ENCODE results near the gene GPR42. TPM values are rescaled to one million over a fixed set of nuclear protein-coding genes. Genes with fewer than 3 reads are reported as not detected.
A peak's percentile ranks its signal among the peaks of the same experiment; 100 is the strongest.
"Not testable (repeated sequence)": the region's sequence is repeated elsewhere in the genome, so short reads cannot be mapped to it uniquely, and the experiment has no call there.

The GPR42 gene
- total RNA-seq, 4 donors from 2014 or later = not detected

DNA sequence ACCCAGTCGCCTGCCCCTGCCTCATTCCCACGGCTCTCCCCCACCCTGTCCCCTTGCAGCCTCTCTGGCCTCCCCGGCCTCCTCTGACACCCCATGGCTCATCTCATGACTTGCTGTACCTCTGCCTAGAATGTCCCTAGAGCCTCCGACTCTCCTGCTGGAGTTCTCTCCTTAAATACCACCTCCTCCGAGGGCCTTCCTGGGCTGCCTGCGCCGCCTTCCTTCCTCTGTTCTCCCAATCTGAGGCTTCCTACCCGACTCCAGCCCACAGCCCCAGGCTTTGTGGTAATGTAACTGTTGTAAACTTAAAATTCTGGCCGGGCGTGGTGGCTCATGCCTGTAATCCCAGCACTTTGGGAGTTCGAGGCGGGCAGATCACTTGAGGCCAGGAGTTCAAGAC, 27.7 kb downstream of the GPR42 start:
- intact Hi-C loops (cut with DNase I; ENCODE audit: low total_unique reads) = no loop called here
- TF ChIP-seq CTCF (IDR thresholded peaks at IDR 0.05) (no peak), POLR2A (IDR thresholded peaks at IDR 0.05) (no peak)
- peak in 1 of 2 donors; percentile 83 for DNase-seq (ENCODE audit: low spot score in 2 of 2)
- H3K4me3 ChIP-seq (ENCODE audit: low read depth, poor library complexity, severe bottlenecking) = no peak overlapping the region
- 87 to 89% methylated on average over 12 of the region's 12 CpGs for WGBS, 2 donors

DNA sequence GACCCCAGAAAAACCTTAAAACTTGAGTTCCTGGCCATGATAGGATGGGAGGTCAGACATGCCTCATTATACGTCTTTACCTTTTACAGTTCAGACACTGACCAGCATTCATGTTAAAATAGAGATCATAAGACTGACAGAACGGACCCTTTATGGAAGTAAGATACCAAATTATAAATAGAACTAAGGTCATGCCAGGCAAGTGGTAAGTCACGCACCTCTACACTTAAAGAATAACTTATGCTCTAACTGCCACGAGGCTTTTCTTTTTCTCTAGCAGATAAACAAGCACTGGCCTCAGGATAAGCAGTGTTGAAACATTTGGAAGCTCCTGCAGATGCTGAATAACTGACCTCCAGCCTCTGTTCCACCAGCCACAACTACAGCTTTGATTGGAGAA, 28.4 kb downstream of the GPR42 start:
- DNase-seq (ENCODE audit: low spot score in 2 of 2) = no peak
- H3K4me3 ChIP-seq (ENCODE audit: low read depth, poor library complexity, severe bottlenecking) = no peak overlapping the region
- TF ChIP-seq POLR2A (IDR thresholded peaks at IDR 0.05) = no peak
- TF ChIP-seq CTCF (IDR thresholded peaks at IDR 0.05) = no peak
- WGBS, 2 donors = 71 to 83% methylated on average over 4 of the region's 4 CpGs
- intact Hi-C loops (cut with DNase I; ENCODE audit: low total_unique reads) = no loop called here

DNA sequence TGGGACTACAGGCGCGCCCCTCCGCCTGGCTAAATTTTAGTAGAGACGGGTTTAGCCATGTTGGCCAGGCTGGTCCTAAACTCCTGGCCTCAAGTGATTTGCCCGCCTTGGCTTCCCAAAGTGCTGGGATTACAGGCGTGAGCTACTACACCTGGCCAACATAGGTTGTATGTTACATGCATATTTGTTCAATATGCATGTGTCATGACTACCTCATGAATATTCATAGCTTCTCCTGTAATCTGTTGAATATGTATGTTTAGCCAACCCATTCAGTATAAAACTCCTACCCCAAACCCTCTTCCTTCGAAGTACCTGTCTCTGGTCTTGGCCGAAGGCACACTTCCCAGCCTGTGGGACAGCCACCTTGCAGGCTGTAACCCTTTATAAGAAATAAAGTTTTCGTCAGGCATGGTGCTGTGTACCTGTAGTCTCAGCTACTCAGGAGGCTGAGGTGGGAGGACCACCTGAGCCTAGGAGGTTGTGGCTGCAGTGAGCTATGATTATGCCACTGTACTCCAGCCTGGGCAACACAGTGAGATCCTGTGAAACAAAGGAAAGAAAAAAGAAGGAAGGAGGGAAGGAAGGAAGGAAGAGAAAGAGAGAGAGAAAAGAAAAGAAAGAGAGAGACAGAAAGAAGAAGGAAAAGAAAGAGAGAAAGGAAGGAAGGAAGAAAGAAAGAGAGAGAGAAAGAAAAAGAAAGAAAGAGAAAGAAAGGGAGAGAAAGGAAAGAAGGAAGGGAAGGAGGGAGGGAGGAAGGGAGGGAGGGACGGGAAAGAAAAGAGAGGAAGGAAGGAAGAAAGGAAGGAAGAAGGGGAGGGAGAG, 29.3 kb downstream of the GPR42 start:
- no peak for DNase-seq (ENCODE audit: low spot score in 2 of 2)
- intact Hi-C loops (cut with DNase I; ENCODE audit: low total_unique reads) = no loop called here
- TF ChIP-seq POLR2A (IDR thresholded peaks at IDR 0.05) = no peak
- no peak for TF ChIP-seq CTCF (IDR thresholded peaks at IDR 0.05)
- WGBS, 2 donors = 89 to 94% methylated on average over 10 of the region's 10 CpGs
- no peak overlapping the region for H3K4me3 ChIP-seq (ENCODE audit: low read depth, poor library complexity, severe bottlenecking)

DNA sequence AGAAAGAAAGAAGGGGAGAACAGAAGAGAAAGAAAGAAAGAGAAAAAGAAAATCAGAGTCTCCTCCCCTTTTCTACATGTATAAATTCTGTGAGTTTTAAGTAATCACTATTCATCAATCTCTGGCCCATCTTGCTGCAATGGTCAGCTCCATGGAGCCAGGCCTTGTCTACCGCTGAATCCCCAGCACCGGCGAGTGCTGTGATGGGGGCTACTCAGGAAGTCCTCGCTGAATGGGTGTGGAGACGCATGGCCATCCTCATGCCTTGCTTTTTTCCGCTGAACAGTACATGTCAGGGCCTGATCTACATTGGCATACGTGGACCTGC, 29.9 kb downstream of the GPR42 start:
- intact Hi-C loops (cut with DNase I; ENCODE audit: low total_unique reads) = no loop called here
- DNase-seq (ENCODE audit: low spot score in 2 of 2) = no peak
- TF ChIP-seq POLR2A (IDR thresholded peaks at IDR 0.05) (no peak), CTCF (IDR thresholded peaks at IDR 0.05) (no peak)
- WGBS, 2 donors = 78 to 83% methylated on average over 7 of the region's 7 CpGs
- H3K4me3 ChIP-seq (ENCODE audit: low read depth, poor library complexity, severe bottlenecking) = no peak overlapping the region

DNA sequence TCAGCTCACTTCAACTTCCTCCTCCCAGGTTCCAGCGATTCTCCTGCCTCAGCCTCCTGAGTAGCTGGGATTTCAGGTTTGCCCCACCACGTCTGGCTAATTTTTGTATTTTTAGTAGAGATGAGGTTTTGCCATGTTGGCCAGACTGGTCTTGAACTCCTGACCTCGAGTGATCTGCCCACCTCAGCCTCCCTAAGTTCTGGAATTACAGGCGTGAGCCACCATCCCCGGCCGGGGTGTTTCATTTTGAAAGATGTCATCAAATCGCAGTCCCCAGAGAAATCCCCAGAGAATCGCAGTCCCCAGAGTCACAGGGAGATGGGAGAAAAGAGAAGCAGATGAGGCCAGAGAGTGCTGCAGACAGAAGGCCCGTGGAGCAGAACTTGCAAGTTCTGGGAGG, 30.5 kb downstream of the GPR42 start:
- WGBS, 2 donors = 85 to 86% methylated on average over 9 of the region's 9 CpGs
- intact Hi-C loops (cut with DNase I; ENCODE audit: low total_unique reads); H3K4me3 ChIP-seq (ENCODE audit: low read depth, poor library complexity, severe bottlenecking); DNase-seq (ENCODE audit: low spot score in 2 of 2): not testable (repeated sequence)

DNA sequence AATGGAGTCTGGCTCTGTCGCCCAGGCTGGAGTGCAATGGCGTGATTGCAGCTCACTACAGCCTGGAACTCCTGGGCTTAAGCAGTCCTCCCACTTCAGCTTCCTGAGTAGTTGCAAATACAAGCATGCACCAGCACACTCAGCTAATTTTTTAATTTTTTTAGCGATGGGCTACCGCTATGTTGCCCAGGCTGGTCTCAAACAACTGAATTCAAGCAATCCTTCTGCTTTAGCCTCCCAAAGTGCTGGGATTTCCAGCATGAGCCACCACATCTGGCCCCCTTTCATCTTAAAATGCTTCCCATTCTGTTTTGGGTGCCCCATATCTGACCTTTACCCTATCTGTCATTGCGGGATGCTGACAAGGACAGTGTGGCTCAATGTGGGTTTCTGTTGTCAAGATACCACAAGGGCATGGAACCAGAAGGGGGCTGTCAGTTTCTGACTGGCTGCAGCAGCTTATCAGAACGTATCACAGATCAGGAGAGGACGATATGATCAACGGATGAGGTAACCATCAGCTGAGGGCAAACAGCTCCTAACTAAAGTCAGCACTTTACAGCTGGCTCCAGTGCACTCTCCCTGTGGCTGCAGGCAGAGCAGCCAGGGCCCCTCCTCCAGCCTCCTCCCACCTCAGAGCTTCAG, 32.4 kb downstream of the GPR42 start:
- 75 to 86% methylated on average over 8 of the region's 8 CpGs for WGBS, 2 donors
- DNase-seq (ENCODE audit: low spot score in 2 of 2) = no peak
- no peak overlapping the region for H3K4me3 ChIP-seq (ENCODE audit: low read depth, poor library complexity, severe bottlenecking)
- intact Hi-C loops (cut with DNase I; ENCODE audit: low total_unique reads) = no loop called here
- TF ChIP-seq POLR2A (IDR thresholded peaks at IDR 0.05) = no peak
- TF ChIP-seq CTCF (IDR thresholded peaks at IDR 0.05) = no peak
